T-helper 1 cell treated with Interleukin-12 subunit alpha and Interleukin-12 subunit beta and Interleukin-4 antibody, amounts not matched to agents 30 μg/mL and 1 μg/mL, for 36 hours (primary cell): ENCODE measurements around the gene ZNF385C.

Experiments
- H3K27ac Mint-ChIP-seq: one replicate; pipeline ENCODE4 v1.8.0; 2021; ENCODE audit warnings: mild to moderate bottlenecking, mixed read lengths
- H3K27me3 Mint-ChIP-seq: one replicate; pipeline ENCODE4 v1.8.0; 2021; ENCODE audit warnings: low read depth, mixed read lengths
- H3K36me3 Mint-ChIP-seq: one replicate; pipeline ENCODE4 v1.8.0; 2021; ENCODE audit warnings: low read depth, mixed read lengths
- H3K4me1 Mint-ChIP-seq: one replicate; pipeline ENCODE4 v1.8.0; 2021; ENCODE audit warnings: low read depth, mixed read lengths
- H3K4me3 Mint-ChIP-seq: one replicate; pipeline ENCODE4 v1.8.0; 2021; ENCODE audit warnings: mild to moderate bottlenecking, moderate library complexity, mixed read lengths
- H3K9me3 Mint-ChIP-seq: one replicate; pipeline ENCODE4 v1.8.0; 2021; ENCODE audit warnings: mixed read lengths

The ZNF385C gene

DNA sequence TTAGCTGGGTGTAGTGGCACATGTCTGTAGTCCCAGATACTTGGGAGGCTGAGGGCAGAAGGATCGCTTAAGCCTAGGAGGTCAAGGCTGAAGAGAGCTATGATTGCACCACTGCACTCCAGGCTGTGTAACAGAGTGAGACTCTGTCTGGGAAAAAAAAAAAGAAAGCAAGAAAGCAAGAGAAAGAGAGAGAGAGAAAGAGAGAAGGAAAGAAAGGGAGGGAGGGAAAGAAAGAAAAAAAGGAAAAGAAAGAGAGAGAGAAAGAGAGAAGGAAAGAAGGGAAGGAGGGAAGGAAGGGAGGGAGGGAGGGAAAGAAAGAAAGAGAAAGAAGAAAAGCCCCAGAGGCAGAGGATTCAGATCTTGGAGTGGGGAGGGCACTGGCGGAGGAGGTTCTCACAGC is 7.7 kb upstream of the ZNF385C start:
- Mint-ChIP-seq H3K4me1 (peaks cover 23% of the 10 kb centered on the region), H3K9me3 (no peaks in the 10 kb centered on the region), H3K27ac (peak overlapping the region; percentile 10), H3K4me3 (no peak overlapping the region), H3K27me3 (no peaks in the 10 kb centered on the region), H3K36me3 (peaks cover 51% of the 10 kb centered on the region)

- Mint-ChIP-seq H3K9me3 (no peaks in the 10 kb centered on the region), H3K36me3 (peaks cover 43% of the 10 kb centered on the region)
Measured at GRCh38 chr17:42104264-42104663, 6.0 kb upstream of the ZNF385C start.

DNA sequence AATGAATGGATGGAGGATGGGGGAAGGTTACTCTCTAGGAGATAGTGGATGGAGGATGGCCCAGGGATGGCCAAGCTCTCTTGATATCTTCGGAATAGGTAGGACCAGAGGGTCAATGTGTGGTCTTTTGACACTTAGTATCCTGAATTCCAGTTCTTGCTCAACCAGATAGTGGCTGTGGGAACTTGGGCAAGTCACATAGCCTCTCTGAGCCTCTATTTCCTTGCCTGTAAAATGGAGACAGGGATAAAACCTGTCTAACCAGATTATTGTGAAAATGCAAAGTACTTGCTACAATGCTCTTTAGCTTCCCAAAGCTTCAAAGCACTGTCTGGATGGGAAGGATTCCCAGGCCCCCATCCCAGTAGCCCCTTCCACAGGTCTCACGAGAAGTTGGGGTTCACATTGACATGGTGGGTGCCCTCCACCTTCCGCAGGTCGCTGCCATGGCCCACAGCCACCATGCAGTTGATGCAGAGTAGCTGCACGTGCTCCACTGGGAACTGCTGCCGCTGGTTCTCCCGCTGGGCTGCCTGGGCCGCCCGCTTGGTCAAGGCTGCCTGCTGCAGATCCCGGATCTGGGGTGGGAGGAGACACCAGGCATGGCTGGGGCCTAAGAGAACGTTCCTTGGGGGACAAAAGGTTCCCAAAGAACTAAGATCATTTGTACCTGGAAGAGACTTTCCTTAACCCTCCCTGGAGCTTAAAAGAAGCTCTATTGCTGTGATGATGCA is 5.1 kb upstream of the ZNF385C start:
- no peaks in the 10 kb centered on the region for H3K9me3 Mint-ChIP-seq
- H3K27me3 Mint-ChIP-seq = peaks cover 4% of the 10 kb centered on the region
- peaks cover 9% of the 10 kb centered on the region for H3K4me1 Mint-ChIP-seq
- no peak overlapping the region for H3K27ac Mint-ChIP-seq
- H3K36me3 Mint-ChIP-seq = peaks cover 38% of the 10 kb centered on the region
- H3K4me3 Mint-ChIP-seq = no peak overlapping the region

More at GRCh38 chr17:42104264-42104663, 6.0 kb upstream of the ZNF385C start:
- H3K4me3 Mint-ChIP-seq = no peak overlapping the region
- peaks cover 14% of the 10 kb centered on the region for H3K4me1 Mint-ChIP-seq
- no peak overlapping the region for H3K27ac Mint-ChIP-seq
- H3K27me3 Mint-ChIP-seq = peaks cover 3% of the 10 kb centered on the region

DNA sequence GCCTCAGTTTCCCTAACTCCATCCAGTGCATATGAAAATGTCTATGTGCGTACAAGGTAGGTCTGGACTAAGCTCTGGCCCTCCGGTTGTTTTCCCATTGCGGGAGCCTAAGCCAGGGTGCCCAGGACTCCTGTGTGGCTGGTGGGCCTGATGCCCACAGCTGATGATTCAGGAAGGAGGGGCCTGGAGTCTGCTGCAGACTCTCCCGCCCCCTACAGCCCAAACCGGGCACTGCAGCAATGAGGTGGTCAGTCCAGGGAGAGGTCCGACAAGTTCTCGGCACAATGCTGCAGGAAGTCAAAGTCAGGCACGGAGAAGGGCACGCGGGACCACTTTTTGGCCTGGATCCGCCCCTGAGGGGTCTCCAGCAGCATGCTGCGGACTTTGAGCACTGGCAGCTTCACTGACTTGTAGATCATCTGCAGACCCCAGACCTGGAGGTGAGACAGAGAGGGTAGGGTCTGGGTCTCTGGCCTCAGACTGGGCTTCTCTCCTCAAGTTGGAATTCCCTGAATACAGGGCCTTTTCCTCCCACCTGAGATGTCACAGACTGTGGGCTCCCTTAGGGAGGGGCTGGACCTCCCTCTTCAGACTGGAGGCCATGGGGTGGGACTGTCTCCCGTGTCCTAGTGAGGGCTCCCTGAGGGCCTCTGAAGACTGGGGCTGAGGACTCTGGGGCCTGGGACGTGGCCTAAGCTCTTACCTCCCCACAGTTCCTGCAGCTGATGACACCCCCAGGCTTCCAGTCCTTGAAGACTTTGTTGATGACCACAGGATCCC is 3.4 kb upstream of the ZNF385C start:
- peaks cover 19% of the 10 kb centered on the region for H3K27me3 Mint-ChIP-seq
- H3K4me3 Mint-ChIP-seq = no peak overlapping the region
- peaks cover 2% of the 10 kb centered on the region for H3K4me1 Mint-ChIP-seq
- H3K27ac Mint-ChIP-seq = no peak overlapping the region
- H3K36me3 Mint-ChIP-seq = peaks cover 29% of the 10 kb centered on the region
- H3K9me3 Mint-ChIP-seq = no peaks in the 10 kb centered on the region

DNA sequence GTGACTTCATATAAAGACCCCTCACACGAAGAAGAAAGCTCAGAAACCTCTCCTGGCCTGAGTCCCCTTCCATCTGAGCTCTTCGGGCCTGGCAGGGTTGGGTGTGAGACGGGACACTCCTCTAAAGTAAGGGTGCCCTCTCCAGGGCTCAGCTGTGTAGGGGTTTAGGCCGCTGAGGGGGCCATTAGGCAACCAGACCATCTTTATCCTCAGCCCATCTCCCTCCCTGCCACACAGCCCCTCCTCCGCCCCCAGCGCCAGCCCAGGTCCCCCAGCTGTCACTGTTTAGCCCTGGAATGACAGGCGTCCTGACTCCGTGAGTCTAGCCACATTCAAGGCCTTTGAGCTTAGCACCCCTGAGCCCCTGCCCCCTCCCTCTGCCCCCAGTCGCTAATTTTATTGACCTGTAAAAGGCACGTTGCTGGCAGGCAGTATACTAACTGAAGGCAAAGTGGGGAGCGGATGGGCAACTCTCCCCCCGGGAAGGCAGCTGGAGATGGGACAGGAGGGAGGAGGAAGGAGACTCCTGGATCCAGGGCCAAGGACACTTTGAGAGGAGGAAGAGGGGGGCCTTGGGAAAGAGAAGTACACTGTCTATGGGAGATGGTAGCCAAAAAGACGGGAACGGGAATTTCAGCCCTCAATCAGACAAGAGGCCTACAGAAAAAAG is 592 bp upstream of the ZNF385C start:
- H3K4me3 Mint-ChIP-seq = no peak overlapping the region
- H3K27ac Mint-ChIP-seq = no peak overlapping the region
- H3K9me3 Mint-ChIP-seq = no peaks in the 10 kb centered on the region
- peaks cover 12% of the 10 kb centered on the region for H3K36me3 Mint-ChIP-seq
- H3K27me3 Mint-ChIP-seq = peaks cover 26% of the 10 kb centered on the region
- peaks cover 2% of the 10 kb centered on the region for H3K4me1 Mint-ChIP-seq

DNA sequence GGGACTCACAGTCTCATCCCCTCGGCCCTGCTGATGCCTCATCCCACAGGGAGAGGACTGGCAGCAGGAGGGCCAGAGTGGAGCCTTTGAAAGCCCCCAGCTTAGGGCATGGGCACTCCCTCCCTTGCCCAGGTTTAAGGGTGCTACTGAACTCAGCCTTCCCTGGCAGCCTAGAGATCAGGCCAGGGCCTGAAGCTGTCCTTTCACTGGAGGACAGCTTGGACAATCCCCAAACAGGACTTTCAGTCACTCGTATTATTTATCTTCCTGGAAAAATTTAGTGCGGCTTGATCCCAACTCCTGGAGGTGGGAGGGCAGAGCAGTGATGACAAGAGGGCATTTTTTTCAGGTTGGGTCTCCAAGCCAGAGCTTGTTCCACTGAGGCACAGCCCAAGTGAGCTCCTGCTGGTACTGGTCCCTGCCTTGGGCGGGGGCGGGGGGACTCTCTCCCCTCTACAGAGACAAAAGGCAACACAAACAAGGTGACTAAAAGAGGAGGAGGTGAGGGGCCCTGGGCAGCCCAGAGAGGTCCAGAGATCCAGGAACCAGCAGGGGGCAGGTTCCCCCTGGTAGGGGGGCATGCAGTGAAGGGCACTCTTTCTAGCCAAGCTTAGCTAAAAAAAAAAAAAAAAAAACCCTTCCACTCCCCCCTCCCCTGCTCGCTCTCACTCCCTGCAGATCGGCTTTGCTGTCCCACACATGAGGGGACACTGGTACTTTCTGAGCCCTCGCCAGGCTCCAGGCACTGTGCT is 1.7 kb downstream of the ZNF385C start:
- H3K4me1 Mint-ChIP-seq = no peaks in the 10 kb centered on the region
- no peaks in the 10 kb centered on the region for H3K9me3 Mint-ChIP-seq
- H3K36me3 Mint-ChIP-seq = peaks cover 3% of the 10 kb centered on the region
- no peak overlapping the region for H3K4me3 Mint-ChIP-seq
- H3K27ac Mint-ChIP-seq = no peak overlapping the region
- H3K27me3 Mint-ChIP-seq = peaks cover 34% of the 10 kb centered on the region

- H3K9me3 Mint-ChIP-seq = no peaks in the 10 kb centered on the region
- H3K27ac Mint-ChIP-seq = no peak overlapping the region
- peaks cover 41% of the 10 kb centered on the region for H3K27me3 Mint-ChIP-seq
- no peaks in the 10 kb centered on the region for H3K36me3 Mint-ChIP-seq
- no peak overlapping the region for H3K4me3 Mint-ChIP-seq
- H3K4me1 Mint-ChIP-seq = no peaks in the 10 kb centered on the region
Measured at GRCh38 chr17:42094375-42095069, 3.8 kb downstream of the ZNF385C start.

DNA sequence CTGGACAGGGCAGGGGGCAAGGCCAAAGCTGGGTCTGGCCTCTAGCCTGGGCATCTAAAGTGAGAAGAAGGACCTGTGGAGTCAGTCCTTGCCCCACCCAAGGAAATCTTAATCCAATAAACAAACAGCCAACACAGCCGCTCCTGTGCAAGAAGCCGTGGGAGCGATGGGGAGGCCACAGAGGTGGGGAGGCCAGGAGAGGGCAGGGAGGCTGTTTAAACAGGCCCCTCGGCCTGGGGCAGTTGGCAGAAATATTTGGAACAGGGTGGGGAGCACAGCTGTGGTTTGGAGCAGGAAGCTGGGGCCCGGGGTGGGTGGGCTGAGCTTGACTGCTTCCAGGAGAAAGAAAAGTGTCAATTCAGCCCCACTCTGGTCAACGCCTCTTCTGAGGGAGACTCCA is 5.3 kb downstream of the ZNF385C start:
- Mint-ChIP-seq H3K9me3 (no peaks in the 10 kb centered on the region), H3K27me3 (peaks cover 40% of the 10 kb centered on the region), H3K36me3 (no peaks in the 10 kb centered on the region), H3K4me1 (no peaks in the 10 kb centered on the region), H3K4me3 (no peak overlapping the region), H3K27ac (no peak overlapping the region)

DNA sequence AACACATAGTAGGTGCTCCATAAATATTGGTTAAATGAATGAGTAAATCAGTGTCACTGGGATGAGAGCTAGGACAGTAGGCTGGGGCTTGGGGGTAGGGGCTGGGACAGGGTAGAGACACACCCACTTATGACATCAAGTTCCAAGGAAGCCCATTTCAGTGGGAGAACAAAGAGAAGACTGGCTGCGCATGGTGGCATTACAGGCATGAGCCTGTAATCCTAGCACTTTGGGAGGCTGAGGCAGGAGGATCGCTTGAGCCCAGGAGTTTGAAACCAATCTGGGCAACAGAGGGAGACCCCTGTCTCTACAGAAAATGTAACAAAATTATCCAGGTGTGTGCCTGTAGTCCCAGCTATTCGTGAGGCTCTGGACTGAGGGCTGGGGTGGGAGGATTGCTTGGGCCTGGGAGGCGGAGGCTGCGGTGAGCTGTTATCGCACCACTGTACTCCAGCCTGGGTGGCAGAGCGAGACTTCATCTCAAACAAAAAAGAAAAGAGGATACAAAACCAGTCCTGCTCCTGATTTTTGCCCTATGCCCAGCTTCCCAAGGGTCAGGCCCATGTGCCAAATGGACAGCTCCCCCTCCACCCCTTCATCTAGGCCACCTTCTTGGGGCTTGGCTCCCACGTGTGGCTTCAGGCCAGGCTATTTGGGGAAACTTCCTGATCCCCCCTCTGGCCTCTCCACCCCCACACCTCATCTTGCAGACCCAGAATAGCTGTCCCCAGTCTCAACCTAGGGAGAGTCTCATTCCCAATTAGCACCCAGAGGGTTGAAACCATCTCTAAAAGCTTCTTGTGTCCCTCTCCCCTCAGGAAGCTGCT is 7.1 kb downstream of the ZNF385C start:
- no peak overlapping the region for H3K4me3 Mint-ChIP-seq
- H3K27me3 Mint-ChIP-seq = peaks cover 31% of the 10 kb centered on the region
- no peak overlapping the region for H3K27ac Mint-ChIP-seq
- no peaks in the 10 kb centered on the region for H3K36me3 Mint-ChIP-seq
- no peaks in the 10 kb centered on the region for H3K4me1 Mint-ChIP-seq
- no peaks in the 10 kb centered on the region for H3K9me3 Mint-ChIP-seq

DNA sequence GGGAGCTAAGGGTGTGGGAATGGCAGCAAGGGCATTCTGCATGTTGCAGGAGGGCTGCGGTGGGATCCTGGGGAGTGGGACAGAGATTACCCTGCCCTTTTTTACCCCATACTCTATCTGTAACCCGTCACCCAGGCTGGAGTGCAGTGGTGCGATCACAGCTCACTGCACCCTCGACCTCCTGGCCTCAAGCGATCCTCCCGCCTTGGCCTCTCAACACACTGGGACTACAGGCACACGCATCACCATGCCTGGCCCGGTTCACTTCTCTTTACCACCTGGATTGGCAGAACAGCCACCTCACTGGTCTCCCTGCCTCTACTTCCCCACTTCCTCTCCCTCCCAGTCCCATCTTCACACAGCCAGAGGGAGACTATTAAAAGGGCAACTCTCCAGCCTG is 9.5 kb downstream of the ZNF385C start:
- H3K9me3 Mint-ChIP-seq = no peaks in the 10 kb centered on the region

DNA sequence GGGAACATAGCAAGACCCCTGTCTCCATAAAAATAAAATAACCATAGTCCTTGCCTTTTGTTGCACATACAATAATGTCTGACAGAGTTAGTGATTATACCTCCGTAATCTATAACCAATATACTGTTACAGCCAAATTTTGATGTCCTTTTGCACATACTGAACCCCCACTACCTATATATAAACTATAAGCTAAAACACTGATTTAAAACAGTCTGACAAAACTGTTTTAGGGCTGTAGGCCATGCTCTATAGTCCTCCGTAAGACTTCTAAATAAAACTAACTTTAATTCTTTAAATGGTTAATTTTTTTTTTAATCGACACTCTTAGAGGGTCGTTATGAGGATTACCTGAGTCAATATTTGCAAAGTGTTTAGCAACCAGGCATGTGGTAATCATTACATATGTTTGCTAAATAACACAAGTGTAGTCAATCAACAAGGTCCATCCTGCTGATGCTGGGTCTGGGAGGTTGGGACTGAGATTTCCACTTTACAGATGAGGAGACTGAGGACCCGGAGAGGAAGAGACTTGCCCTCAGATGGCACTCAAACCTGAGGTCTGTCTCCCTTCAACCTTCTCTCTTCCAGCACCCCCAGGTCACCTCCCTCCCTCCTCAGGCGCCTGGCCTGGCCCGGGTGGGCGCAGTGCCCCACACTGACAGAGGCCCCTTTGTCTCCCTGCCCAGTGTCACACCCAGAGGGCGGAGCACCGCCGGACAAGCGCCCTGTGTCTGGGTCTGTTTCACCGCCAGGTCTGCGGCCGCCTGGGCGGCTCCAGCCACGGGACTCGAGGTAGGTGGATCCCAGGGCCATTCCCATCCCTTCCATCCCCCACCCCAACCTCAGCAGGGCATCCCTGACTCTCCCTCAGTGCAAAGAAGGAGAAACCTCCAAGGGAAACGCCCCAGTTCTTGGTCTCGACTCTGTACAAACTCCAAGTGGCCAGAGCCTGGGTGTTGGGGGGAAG is 10.3 kb downstream of the ZNF385C start:
- no peaks in the 10 kb centered on the region for H3K4me1 Mint-ChIP-seq
- H3K36me3 Mint-ChIP-seq = no peaks in the 10 kb centered on the region
- H3K9me3 Mint-ChIP-seq = no peaks in the 10 kb centered on the region
- H3K27ac Mint-ChIP-seq = no peak overlapping the region
- peaks cover 27% of the 10 kb centered on the region for H3K27me3 Mint-ChIP-seq
- H3K4me3 Mint-ChIP-seq = no peak overlapping the region

More for the DNA sequence above, 9.5 kb downstream of the ZNF385C start:
- Mint-ChIP-seq H3K4me1 (no peaks in the 10 kb centered on the region), H3K27ac (no peak overlapping the region), H3K4me3 (no peak overlapping the region), H3K36me3 (no peaks in the 10 kb centered on the region), H3K27me3 (peaks cover 27% of the 10 kb centered on the region)

DNA sequence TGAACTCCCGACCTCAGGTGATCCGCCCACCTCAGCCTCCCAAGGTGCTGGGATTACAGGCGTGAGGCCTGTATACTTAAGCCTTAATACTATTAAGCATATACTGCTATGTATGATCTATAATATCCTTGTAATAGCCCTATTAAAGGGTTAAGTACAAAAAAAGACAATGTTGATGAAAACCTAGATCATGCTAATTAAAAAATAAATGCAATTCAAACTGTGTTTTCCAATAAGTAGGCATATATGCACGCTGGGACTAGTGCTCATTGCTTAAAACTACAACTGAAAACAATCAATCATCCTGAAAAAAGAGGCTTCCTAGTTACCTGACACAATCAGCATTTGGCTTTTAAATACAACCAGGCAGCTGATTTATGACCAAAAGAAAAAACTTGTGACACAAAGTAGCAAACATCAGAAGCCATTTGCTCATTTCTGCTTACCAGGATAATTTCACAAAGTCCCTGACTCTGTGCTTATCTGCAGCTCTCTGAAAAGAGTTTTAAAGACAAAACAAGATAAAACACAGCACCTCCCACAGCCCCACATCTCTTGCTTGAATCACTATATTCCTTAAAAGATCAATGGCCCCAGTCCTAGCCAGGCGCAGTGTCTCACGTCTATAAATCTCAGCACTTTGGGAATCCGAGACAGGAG is 11.1 kb downstream of the ZNF385C start:
- peaks cover 26% of the 10 kb centered on the region for H3K27me3 Mint-ChIP-seq
- H3K9me3 Mint-ChIP-seq = no peaks in the 10 kb centered on the region
- H3K36me3 Mint-ChIP-seq = no peaks in the 10 kb centered on the region
- no peak overlapping the region for H3K27ac Mint-ChIP-seq
- no peak overlapping the region for H3K4me3 Mint-ChIP-seq
- H3K4me1 Mint-ChIP-seq = no peaks in the 10 kb centered on the region
